ENCODE measurements around the gene RNF180.
"Not testable (repeated sequence)": the region's sequence is repeated elsewhere in the genome, so short reads cannot be mapped to it uniquely, and the experiment has no call there.

Gene RNF180

GRCh38 chr5:64407103-64407825, 241.6 kb downstream of the RNF180 start:
- DNase-seq: not testable (repeated sequence)

DNA sequence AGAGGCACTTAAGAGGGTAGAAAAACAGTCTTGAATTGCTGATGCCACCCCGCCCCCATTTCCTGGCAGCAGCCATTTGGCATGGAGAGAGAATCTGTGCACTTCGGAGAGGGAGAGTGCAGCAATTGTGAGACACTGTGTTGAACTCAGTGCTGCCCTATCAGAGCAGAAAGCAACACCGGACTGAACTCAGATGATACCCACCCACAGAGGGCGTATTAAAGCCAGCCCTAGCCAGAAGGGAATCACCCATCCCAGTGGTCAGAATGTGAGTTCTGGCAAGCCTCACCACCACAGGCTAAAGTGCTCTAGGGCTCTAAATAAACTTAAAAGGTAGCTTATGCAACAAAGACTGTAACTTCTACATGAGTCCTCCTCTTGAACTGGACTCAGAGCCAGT, 251.7 kb downstream of the RNF180 start:
- no peak for DNase-seq

DNA sequence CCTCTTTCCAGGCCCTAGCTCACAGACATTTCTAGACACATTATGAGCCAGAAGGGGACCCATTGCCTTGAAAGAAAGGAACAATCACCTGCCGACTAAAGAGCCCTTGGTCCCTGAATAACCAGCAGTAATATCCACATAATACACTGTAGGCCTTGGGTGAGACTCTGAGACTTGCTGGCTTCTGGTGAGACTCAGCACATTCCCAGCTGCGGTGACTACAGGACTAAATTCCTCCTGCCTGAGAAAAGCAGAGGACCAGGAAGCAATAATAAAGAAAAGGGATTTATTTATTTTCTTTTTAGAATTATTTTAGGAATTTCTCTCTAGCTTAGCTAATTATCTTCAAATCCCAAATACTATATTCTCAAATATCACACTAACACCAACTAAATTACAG, 252.4 kb downstream of the RNF180 start:
- DNase-seq: no peak

All from GF-D8 (cell line).